ENCODE data around the gene DPP6. TPM values are rescaled to one million over a fixed set of nuclear protein-coding genes. Genes with fewer than 3 reads are reported as not detected.

The DPP6 gene
- total RNA-seq, 1 experiment from 2014 or later = not detected

GRCh38 chr7:154587792-154588191, 535.6 kb downstream of the DPP6 start:
- no peaks in the 10 kb centered on the region for H3K4me1 Mint-ChIP-seq
- H3K27ac Mint-ChIP-seq = no peak overlapping the region
- DNase-seq (ENCODE audit: low spot score) (no peak), ATAC-seq (no peak)
- H3K4me3 Mint-ChIP-seq = no peak overlapping the region
- peaks cover 94% of the 10 kb centered on the region for H3K36me3 Mint-ChIP-seq
- ChIA-PET CTCF (no interaction called here), POLR2A (no interaction called here)
- H3K27me3 Mint-ChIP-seq (ENCODE audit: low read depth) = peaks cover 28% of the 10 kb centered on the region
- H3K9me3 Mint-ChIP-seq = peaks cover 92% of the 10 kb centered on the region
- TF ChIP-seq ERG (CRISPR knock-in tag; IDR thresholded peaks at IDR 0.05) (no peak), SOX15 (CRISPR knock-in tag; IDR thresholded peaks at IDR 0.05) (no peak), ATF1 (CRISPR knock-in tag; IDR thresholded peaks at IDR 0.05) (no peak), ZNF423 (CRISPR knock-in tag; IDR thresholded peaks at IDR 0.05) (no peak), NFYB (CRISPR knock-in tag; conservative IDR thresholded peaks at IDR 0.05; ENCODE audit: low read depth) (no peak), PREB (CRISPR knock-in tag; IDR thresholded peaks at IDR 0.05; ENCODE audit: borderline replicate concordance) (no peak), SP1 (CRISPR knock-in tag; conservative IDR thresholded peaks at IDR 0.05) (no peak), CTCF (IDR thresholded peaks at IDR 0.05) (no peak), ATF6 (CRISPR knock-in tag; IDR thresholded peaks at IDR 0.05) (no peak), E2F1 (CRISPR knock-in tag; IDR thresholded peaks at IDR 0.05) (no peak)

- H3K4me1 Mint-ChIP-seq = no peaks in the 10 kb centered on the region
- CTCF ChIA-PET = no interaction called here
- TF ChIP-seq ZSCAN18 (CRISPR knock-in tag; IDR thresholded peaks at IDR 0.05) (no peak), ZNF423 (CRISPR knock-in tag; IDR thresholded peaks at IDR 0.05) (no peak), TEAD1 (CRISPR knock-in tag; IDR thresholded peaks at IDR 0.05) (no peak), ZNF219 (CRISPR knock-in tag; IDR thresholded peaks at IDR 0.05; ENCODE audit: borderline replicate concordance) (no peak), ZNF138 (CRISPR knock-in tag; conservative IDR thresholded peaks at IDR 0.05) (no peak), ZMAT4 (CRISPR knock-in tag; IDR thresholded peaks at IDR 0.05) (no peak), TP53 (CRISPR knock-in tag; IDR thresholded peaks at IDR 0.05) (no peak), HMGA2 (CRISPR knock-in tag; IDR thresholded peaks at IDR 0.05) (no peak), NR1H2 (CRISPR knock-in tag; IDR thresholded peaks at IDR 0.05) (no peak), ATF1 (CRISPR knock-in tag; IDR thresholded peaks at IDR 0.05) (no peak), KAT7 (CRISPR knock-in tag; IDR thresholded peaks at IDR 0.05; ENCODE audit: borderline replicate concordance) (no peak), ARID4B (CRISPR knock-in tag; IDR thresholded peaks at IDR 0.05; ENCODE audit: borderline replicate concordance) (no peak), USF2 (CRISPR knock-in tag; IDR thresholded peaks at IDR 0.05) (no peak), JAZF1 (CRISPR knock-in tag; IDR thresholded peaks at IDR 0.05) (no peak)
Measured at GRCh38 chr7:154591544-154591943, 539.3 kb downstream of the DPP6 start.

More at GRCh38 chr7:154591544-154591943, 539.3 kb downstream of the DPP6 start:
- DNase-seq (ENCODE audit: low spot score) = no peak
- peaks cover 34% of the 10 kb centered on the region for H3K27me3 Mint-ChIP-seq (ENCODE audit: low read depth)
- POLR2A ChIA-PET = no interaction called here
- peaks cover 92% of the 10 kb centered on the region for H3K36me3 Mint-ChIP-seq
- H3K4me3 Mint-ChIP-seq = no peak overlapping the region
- H3K27ac Mint-ChIP-seq = no peak overlapping the region
- peaks cover 92% of the 10 kb centered on the region for H3K9me3 Mint-ChIP-seq
- ATAC-seq = no peak
